ENCODE measurements around the gene GJB2.

The GJB2 gene

DNA sequence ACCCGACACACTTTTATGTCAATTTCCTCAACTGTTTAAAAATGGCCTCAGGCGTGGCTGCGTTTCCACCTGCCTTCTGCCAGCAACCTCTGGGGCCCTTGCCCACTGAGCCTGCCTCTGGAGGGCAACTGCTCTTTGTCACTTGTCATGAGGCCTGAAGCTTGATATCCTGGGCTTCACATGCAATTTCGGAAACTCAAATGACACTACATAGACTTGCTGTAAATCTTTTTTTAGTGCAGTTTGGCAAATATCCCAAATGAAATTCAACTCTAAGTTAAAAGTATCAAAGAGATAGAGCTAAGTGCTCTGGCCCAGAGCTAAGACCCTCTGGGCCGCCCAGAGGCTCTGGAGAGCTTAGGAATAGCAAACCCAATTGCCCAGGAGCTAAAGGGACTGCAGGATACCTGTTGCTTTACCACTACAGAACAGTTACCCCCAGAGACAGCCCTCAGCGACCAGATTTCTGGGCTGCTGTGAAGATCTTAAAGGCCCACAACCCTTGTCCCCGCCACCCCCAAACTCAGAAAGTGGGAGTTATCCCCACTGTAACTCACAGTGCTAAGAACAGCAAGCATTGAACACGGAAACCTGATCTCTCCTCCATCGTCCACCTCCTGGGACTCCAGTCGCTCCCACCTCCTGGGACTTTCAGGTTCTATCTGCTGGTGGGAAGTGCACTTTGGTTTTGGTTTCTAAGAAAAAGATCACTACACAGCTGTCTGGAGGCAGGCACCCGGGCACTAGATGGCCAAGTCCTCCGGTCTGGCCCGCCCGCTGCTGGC lies 51.3 kb downstream of the GJB2 start:
- DNase-seq = no peak

DNA sequence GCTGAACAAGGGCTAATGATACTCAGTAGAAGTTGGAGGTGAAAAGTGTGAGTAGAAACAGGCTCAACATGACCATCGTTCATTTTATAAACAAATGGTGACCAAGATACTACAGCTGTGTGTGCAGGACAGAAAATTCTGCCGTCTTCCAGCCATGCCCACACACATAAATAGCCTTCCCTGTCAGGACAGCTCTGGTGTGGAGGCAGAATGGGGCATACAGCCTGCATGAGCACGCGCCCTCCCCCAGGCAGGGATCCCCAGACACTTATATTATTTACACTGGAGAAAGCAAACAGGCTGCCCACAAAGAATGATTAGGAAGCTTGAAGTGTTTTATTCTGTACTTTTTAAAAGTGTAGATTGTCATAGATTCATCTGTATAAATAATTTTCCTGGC lies 52.3 kb downstream of the GJB2 start:
- DNase-seq = no peak

DNA sequence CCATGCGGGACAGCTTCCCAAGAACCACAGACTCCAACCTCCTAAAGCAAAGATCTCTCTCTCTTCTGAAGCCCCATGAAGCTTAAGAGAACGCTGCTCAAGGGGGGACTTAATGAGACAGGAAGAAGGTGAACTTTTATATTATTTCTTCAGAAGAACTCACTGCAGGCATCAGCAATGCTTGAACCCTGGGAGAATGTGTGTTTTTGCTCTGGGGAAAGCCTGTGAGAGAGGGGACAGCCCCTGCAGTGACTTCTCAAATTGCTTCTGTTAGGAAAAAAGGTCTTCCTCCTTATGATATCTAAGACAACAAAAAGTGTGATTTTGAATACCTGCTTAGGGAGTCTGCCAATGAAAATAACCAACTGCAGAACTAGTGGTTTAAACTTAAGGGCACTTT lies 54.9 kb downstream of the GJB2 start:
- no peak for DNase-seq
